Natural killer cell treated with Interleukin-12 subunit alpha and Interleukin-12 subunit beta and Interleukin-15 and Interleukin-18, amount 100 ng/mL, for 72 hours (primary cell): ENCODE data around the gene CDYL2. TPM values are rescaled to one million over a fixed set of nuclear protein-coding genes. Genes with fewer than 3 reads are reported as not detected.
"Not testable (repeated sequence)": the region's sequence is repeated elsewhere in the genome, so short reads cannot be mapped to it uniquely, and the experiment has no call there.

Experiments
- ATAC-seq, 2 donors: fragments of 150-1000 bp; cut with Tn5 transposase in 1 of 2; sonication (Bioruptor Pico), chemical (Tn5 transposase) in 1 of 2; 2 replicates each; pipeline ENCODE4 v1.10.0; 2021
- DNase-seq: peaks from one replicate; pipeline ENCODE4 v3.0.0; 2022; ENCODE audit warnings: low spot score
- H3K27ac Mint-ChIP-seq, 2 donors: 1 replicate in 1 of 2; 2 replicates in 1 of 2; pipeline ENCODE4 v1.8.0; 2022; ENCODE audit warnings: mixed read lengths in 2 of 2, mild to moderate bottlenecking in 1 of 2, moderate library complexity in 1 of 2
- H3K27me3 Mint-ChIP-seq, 2 donors: 1 replicate in 1 of 2; 2 replicates in 1 of 2; pipeline ENCODE4 v1.8.0; 2022; ENCODE audit warnings: mixed read lengths in 2 of 2
- H3K36me3 Mint-ChIP-seq: one replicate; pipeline ENCODE4 v1.8.0; 2022; ENCODE audit warnings: mixed read lengths
- H3K4me1 Mint-ChIP-seq, 2 donors: 1 replicate in 1 of 2; 2 replicates in 1 of 2; pipeline ENCODE4 v1.8.0; 2022; ENCODE audit warnings: low read depth in 2 of 2, mixed read lengths in 2 of 2, mild to moderate bottlenecking in 1 of 2
- H3K4me3 Mint-ChIP-seq: one replicate; pipeline ENCODE4 v1.8.0; 2022; ENCODE audit warnings: mixed read lengths
- H3K9me3 Mint-ChIP-seq: 2 replicates; pipeline ENCODE4 v1.8.0; 2022; ENCODE audit warnings: mixed read lengths
- total RNA-seq, 2 donors: library from RNA; stranded (reverse); gene quantifications; one replicate each; pipeline ENCODE4 v1.2.3, GENCODE V29; 2022

The CDYL2 gene
- total RNA-seq, 2 donors from 2014 or later = 15.8 to 114 TPM

GRCh38 chr16:80752541-80752940, 51.9 kb downstream of the CDYL2 start:
- Mint-ChIP-seq H3K4me1 (peaks cover 0 to 32% of the 10 kb centered on the region in 2 donors), H3K4me3 (no peak overlapping the region), H3K9me3 (no peaks in the 10 kb centered on the region), H3K27ac (no peak overlapping the region), H3K27me3 (peaks cover 0 to 7% of the 10 kb centered on the region in 2 donors), H3K36me3 (peaks cover 6% of the 10 kb centered on the region)
- ATAC-seq (no peak), DNase-seq (no peak)

- peaks cover 0 to 7% of the 10 kb centered on the region in 2 donors for H3K27me3 Mint-ChIP-seq
- ATAC-seq (no peak), DNase-seq (no peak)
- H3K9me3 Mint-ChIP-seq = no peaks in the 10 kb centered on the region
- H3K4me1 Mint-ChIP-seq = peaks cover 0 to 40% of the 10 kb centered on the region in 2 donors
- no peak overlapping the region for H3K27ac Mint-ChIP-seq
- H3K4me3 Mint-ChIP-seq = no peak overlapping the region
- peaks cover 6% of the 10 kb centered on the region for H3K36me3 Mint-ChIP-seq
Observed at GRCh38 chr16:80751167-80751566, 53.2 kb downstream of the CDYL2 start.

- H3K36me3 Mint-ChIP-seq = peaks cover 17% of the 10 kb centered on the region
- H3K9me3 Mint-ChIP-seq = no peaks in the 10 kb centered on the region
- peaks cover 0 to 54% of the 10 kb centered on the region in 2 donors for H3K4me1 Mint-ChIP-seq
- H3K27ac Mint-ChIP-seq = no peak overlapping the region
- peaks cover 0 to 2% of the 10 kb centered on the region in 2 donors for H3K27me3 Mint-ChIP-seq
- DNase-seq (no peak), ATAC-seq (no peak)
- H3K4me3 Mint-ChIP-seq = no peak overlapping the region
Observed at GRCh38 chr16:80746231-80746630, 58.2 kb downstream of the CDYL2 start.

- peak overlapping the region in 1 of 2 donors; percentile 26 for H3K27ac Mint-ChIP-seq
- peaks cover 0 to 2% of the 10 kb centered on the region in 2 donors for H3K27me3 Mint-ChIP-seq
- DNase-seq (no peak), ATAC-seq (peak; percentile 36 to 74)
- H3K36me3 Mint-ChIP-seq = peaks cover 20% of the 10 kb centered on the region
- peaks cover 0 to 51% of the 10 kb centered on the region in 2 donors for H3K4me1 Mint-ChIP-seq
- H3K9me3 Mint-ChIP-seq = no peaks in the 10 kb centered on the region
- H3K4me3 Mint-ChIP-seq = peak overlapping the region; percentile 17
Observed at GRCh38 chr16:80744856-80745255, 59.5 kb downstream of the CDYL2 start.

GRCh38 chr16:80743772-80744171, 60.6 kb downstream of the CDYL2 start:
- peaks cover 0 to 2% of the 10 kb centered on the region in 2 donors for H3K27me3 Mint-ChIP-seq
- DNase-seq = no peak
- H3K4me1 Mint-ChIP-seq = peaks cover 0 to 58% of the 10 kb centered on the region in 2 donors
- no peaks in the 10 kb centered on the region for H3K9me3 Mint-ChIP-seq
- H3K27ac Mint-ChIP-seq = peak overlapping the region in 1 of 2 donors; percentile 42
- H3K36me3 Mint-ChIP-seq = peaks cover 26% of the 10 kb centered on the region
- peak in 1 of 2 donors; percentile 70 for ATAC-seq
- peak overlapping the region; percentile 43 for H3K4me3 Mint-ChIP-seq

- H3K36me3 Mint-ChIP-seq = peaks cover 27% of the 10 kb centered on the region
- peaks cover 0 to 54% of the 10 kb centered on the region in 2 donors for H3K4me1 Mint-ChIP-seq
- H3K27ac Mint-ChIP-seq = peak overlapping the region in 1 of 2 donors; percentile 19
- peak overlapping the region; percentile 36 for H3K4me3 Mint-ChIP-seq
- H3K9me3 Mint-ChIP-seq = no peaks in the 10 kb centered on the region
- ATAC-seq (peak in 1 of 2 donors; percentile 67), DNase-seq (no peak)
- H3K27me3 Mint-ChIP-seq = no peaks in the 10 kb centered on the region
Observed at GRCh38 chr16:80743273-80743672, 61.1 kb downstream of the CDYL2 start.

- DNase-seq (no peak), ATAC-seq (no peak)
- Mint-ChIP-seq H3K27me3 (no peaks in the 10 kb centered on the region), H3K4me1 (peaks cover 0 to 48% of the 10 kb centered on the region in 2 donors), H3K4me3 (peak overlapping the region; percentile 36), H3K9me3 (no peaks in the 10 kb centered on the region), H3K27ac (peak overlapping the region in 1 of 2 donors; percentile 19), H3K36me3 (peaks cover 27% of the 10 kb centered on the region)
Observed at GRCh38 chr16:80742331-80742730, 62.1 kb downstream of the CDYL2 start.

- H3K27ac Mint-ChIP-seq = peak overlapping the region in 1 of 2 donors; percentile 19
- no peak overlapping the region for H3K4me3 Mint-ChIP-seq
- peaks cover 27% of the 10 kb centered on the region for H3K36me3 Mint-ChIP-seq
- H3K4me1 Mint-ChIP-seq = peaks cover 0 to 42% of the 10 kb centered on the region in 2 donors
- ATAC-seq (no peak), DNase-seq (no peak)
- H3K27me3 Mint-ChIP-seq = no peaks in the 10 kb centered on the region
- H3K9me3 Mint-ChIP-seq = no peaks in the 10 kb centered on the region
Observed at GRCh38 chr16:80741724-80742123, 62.7 kb downstream of the CDYL2 start.

GRCh38 chr16:80739523-80739922, 64.9 kb downstream of the CDYL2 start:
- DNase-seq (no peak), ATAC-seq (peak in 1 of 2 donors; percentile 18)
- Mint-ChIP-seq H3K27ac (no peak overlapping the region), H3K9me3 (no peaks in the 10 kb centered on the region), H3K4me1 (peaks cover 0 to 34% of the 10 kb centered on the region in 2 donors), H3K4me3 (no peak overlapping the region), H3K36me3 (peaks cover 27% of the 10 kb centered on the region), H3K27me3 (no peaks in the 10 kb centered on the region)

GRCh38 chr16:80738521-80738920, 65.9 kb downstream of the CDYL2 start:
- Mint-ChIP-seq H3K4me1 (peaks cover 0 to 30% of the 10 kb centered on the region in 2 donors), H3K27ac (no peak overlapping the region), H3K27me3 (no peaks in the 10 kb centered on the region), H3K9me3 (peaks cover 2% of the 10 kb centered on the region), H3K4me3 (no peak overlapping the region), H3K36me3 (peaks cover 27% of the 10 kb centered on the region)
- DNase-seq (no peak), ATAC-seq (no peak)

- Mint-ChIP-seq H3K36me3 (peaks cover 24% of the 10 kb centered on the region), H3K27ac (no peak overlapping the region), H3K4me3 (no peak overlapping the region), H3K4me1 (peaks cover 0 to 12% of the 10 kb centered on the region in 2 donors), H3K27me3 (peaks cover 0 to 4% of the 10 kb centered on the region in 2 donors), H3K9me3 (peaks cover 6% of the 10 kb centered on the region)
- ATAC-seq (peak in 1 of 2 donors; percentile 38), DNase-seq (no peak)
Observed at GRCh38 chr16:80735846-80736245, 68.6 kb downstream of the CDYL2 start.

GRCh38 chr16:80733407-80733806, 71.0 kb downstream of the CDYL2 start:
- ATAC-seq = peak in 1 of 2 donors; percentile 51
- no peak overlapping the region for H3K27ac Mint-ChIP-seq
- H3K9me3 Mint-ChIP-seq = peaks cover 9% of the 10 kb centered on the region
- H3K4me3 Mint-ChIP-seq = no peak overlapping the region
- H3K36me3 Mint-ChIP-seq = peaks cover 16% of the 10 kb centered on the region
- H3K4me1 Mint-ChIP-seq = peaks cover 0 to 4% of the 10 kb centered on the region in 2 donors
- peaks cover 0 to 7% of the 10 kb centered on the region in 2 donors for H3K27me3 Mint-ChIP-seq
- no peak for DNase-seq

GRCh38 chr16:80731915-80732314, 72.5 kb downstream of the CDYL2 start:
- H3K4me3 Mint-ChIP-seq = no peak overlapping the region

GRCh38 chr16:80727066-80727763, 77.2 kb downstream of the CDYL2 start:
- not testable (repeated sequence) for ATAC-seq, H3K9me3 Mint-ChIP-seq, H3K27ac Mint-ChIP-seq, H3K27me3 Mint-ChIP-seq, H3K4me3 Mint-ChIP-seq, DNase-seq
- H3K36me3 Mint-ChIP-seq = peaks cover 24% of the 10 kb centered on the region
- H3K4me1 Mint-ChIP-seq = peaks cover 0 to 18% of the 10 kb centered on the region in 2 donors

More at GRCh38 chr16:80731915-80732314, 72.5 kb downstream of the CDYL2 start:
- H3K9me3 Mint-ChIP-seq = peaks cover 9% of the 10 kb centered on the region
- peaks cover 16% of the 10 kb centered on the region for H3K36me3 Mint-ChIP-seq
- H3K27ac Mint-ChIP-seq = no peak overlapping the region
- ATAC-seq = no peak
- H3K4me1 Mint-ChIP-seq = peaks cover 0 to 4% of the 10 kb centered on the region in 2 donors
- no peak for DNase-seq
- peaks cover 0 to 7% of the 10 kb centered on the region in 2 donors for H3K27me3 Mint-ChIP-seq
